ENCODE data around the gene RALB.

RALB gene

GRCh38 chr2:120252225-120253020, at the start of gene RALB:
TSS of gene RALB (plus strand) at chr2:120252852. CDS start at chr2:120278665, 25,813 bp downstream.
- peak; percentile 99 for DNase-seq

- no peak for DNase-seq
Observed at GRCh38 chr2:120203251-120204021, 49.2 kb upstream of the RALB start.

GRCh38 chr2:120204022-120204405, 48.6 kb upstream of the RALB start:
- DNase-seq = no peak

GRCh38 chr2:120204417-120204816, 48.2 kb upstream of the RALB start:
- DNase-seq = no peak

- DNase-seq = no peak
Observed at GRCh38 chr2:120204945-120205670, 47.5 kb upstream of the RALB start.

GRCh38 chr2:120206022-120206581, 46.5 kb upstream of the RALB start:
- DNase-seq = peak; percentile 62

- DNase-seq = no peak
Observed at GRCh38 chr2:120208381-120209353, 44.0 kb upstream of the RALB start.

- no peak for DNase-seq
Observed at GRCh38 chr2:120209427-120210269, 43.0 kb upstream of the RALB start.

- DNase-seq = no peak
Observed at GRCh38 chr2:120210270-120210693, 42.4 kb upstream of the RALB start.

- no peak for DNase-seq
Observed at GRCh38 chr2:120218181-120218580, 34.5 kb upstream of the RALB start.

- no peak for DNase-seq
Observed at GRCh38 chr2:120219291-120219690, 33.4 kb upstream of the RALB start.

- DNase-seq = no peak
Observed at GRCh38 chr2:120219766-120220165, 32.9 kb upstream of the RALB start.

- DNase-seq = no peak
Observed at GRCh38 chr2:120220756-120221155, 31.9 kb upstream of the RALB start.

GRCh38 chr2:120221616-120222015, 31.0 kb upstream of the RALB start:
- no peak for DNase-seq

- no peak for DNase-seq
Observed at GRCh38 chr2:120222186-120223033, 30.2 kb upstream of the RALB start.

- peak; percentile 93 for DNase-seq
Observed at GRCh38 chr2:120223034-120223912, 29.4 kb upstream of the RALB start, which contains the start of gene TMEM185B. TSS of gene TMEM185B (minus strand) at chr2:120223400. CDS start at chr2:120222976, 424 bp downstream.

- no peak for DNase-seq
Observed at GRCh38 chr2:120224256-120224655, 28.4 kb upstream of the RALB start.

- DNase-seq = no peak
Observed at GRCh38 chr2:120224735-120225548, 27.7 kb upstream of the RALB start.

Measured in CD4-positive, alpha-beta T cell treated with Interleukin-17A for 4 hours (primary cell).